ENCODE data around the gene SERPINB2.

SERPINB2 gene

DNA sequence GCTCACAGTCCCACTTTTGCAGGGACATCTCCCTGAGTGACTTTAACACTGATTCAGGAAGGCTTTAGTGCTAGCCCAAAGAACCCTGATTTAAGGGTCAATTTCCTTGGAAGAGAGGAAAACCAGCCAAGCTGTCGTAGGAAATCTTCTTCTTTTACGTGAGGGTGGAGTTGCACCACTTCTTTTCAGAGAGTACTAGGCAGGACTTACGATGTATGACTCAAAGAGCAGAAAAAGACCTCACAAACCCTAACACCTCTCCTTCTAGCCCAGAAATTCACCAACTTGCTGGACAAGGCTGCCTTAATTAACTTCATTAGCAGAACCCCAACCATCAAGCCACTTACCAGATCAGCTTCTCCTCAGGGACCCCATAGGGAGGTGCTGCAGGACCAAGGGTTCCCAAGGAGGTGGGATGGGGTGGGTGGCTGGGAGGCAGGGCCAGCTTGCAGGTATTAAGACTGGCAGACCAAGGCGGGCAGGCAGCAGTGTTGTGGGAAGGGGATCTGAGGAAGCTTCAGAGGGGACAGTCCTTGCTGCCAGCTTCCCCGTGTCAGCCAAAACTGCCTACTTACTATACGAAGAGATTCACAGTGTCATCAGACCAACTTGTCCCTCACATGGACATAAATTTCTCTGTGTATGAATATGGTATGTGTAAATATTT lies 6.7 kb downstream of the SERPINB2 start:
- H3K4me1 ChIP-seq: peaks cover 7 to 54% (median 24%) of the 10 kb centered on the region in 10 experiments; a peak in 19 of 20 replicates
- H3K9ac ChIP-seq: no peak overlapping the region
- H3K4me2 ChIP-seq: peak overlapping the region in 5 of 11 experiments; percentile 3 to 77 (median 60); a peak in 7 of 22 replicates
- H3K27me3 ChIP-seq: no peaks in the 10 kb centered on the region
- no peaks in the 10 kb centered on the region for H3K36me3 ChIP-seq
- no peak overlapping the region for H3K4me3 ChIP-seq
- TF ChIP-seq Cebpa-rat (IDR thresholded peaks at IDR 0.05): no peak
- no peaks in the 10 kb centered on the region for H3K9me3 ChIP-seq (replicated peaks in 1 of 11)
- no peaks in the 10 kb centered on the region for H4K20me1 ChIP-seq
- no peak overlapping the region for H3K27ac ChIP-seq

DNA sequence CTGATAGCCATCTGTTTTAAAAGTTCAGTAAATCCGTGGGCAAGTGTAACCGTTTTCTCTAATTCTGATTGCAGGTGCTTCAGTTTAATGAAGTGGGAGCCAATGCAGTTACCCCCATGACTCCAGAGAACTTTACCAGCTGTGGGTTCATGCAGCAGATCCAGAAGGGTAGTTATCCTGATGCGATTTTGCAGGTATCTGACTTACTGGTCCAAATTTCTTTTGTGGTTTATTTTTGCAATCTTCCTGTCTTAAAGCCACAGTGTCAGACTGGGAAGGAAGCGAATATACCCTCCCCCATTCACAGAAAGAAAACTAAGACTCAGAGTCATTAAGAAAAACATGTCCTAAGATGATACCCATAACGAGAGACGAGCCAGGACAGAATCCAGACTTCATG lies 7.7 kb downstream of the SERPINB2 start:
- Histone ChIP-seq H3K4me1 (peaks cover 7 to 47% (median 24%) of the 10 kb centered on the region in 10 experiments; a peak in 19 of 20 replicates), H3K9me3 (replicated peaks in 1 of 11) (no peaks in the 10 kb centered on the region), H3K27ac (peak overlapping the region in 1 of 11 experiments; percentile 26; a peak in 1 of 22 replicates), H3K4me3 (no peak overlapping the region), H3K4me2 (peak overlapping the region; percentile 17 to 77 (median 60); a peak in 21 of 22 replicates), H4K20me1 (no peaks in the 10 kb centered on the region), H3K36me3 (no peaks in the 10 kb centered on the region), H3K9ac (no peak overlapping the region), H3K27me3 (no peaks in the 10 kb centered on the region)
- no peak for TF ChIP-seq Cebpa-rat (IDR thresholded peaks at IDR 0.05)

- H4K20me1 ChIP-seq: no peaks in the 10 kb centered on the region
- no peak overlapping the region for H3K4me3 ChIP-seq
- TF ChIP-seq Cebpa-rat (IDR thresholded peaks at IDR 0.05): no peak
Measured at GRCh38 chr18:63897072-63897471, 9.6 kb downstream of the SERPINB2 start.

DNA sequence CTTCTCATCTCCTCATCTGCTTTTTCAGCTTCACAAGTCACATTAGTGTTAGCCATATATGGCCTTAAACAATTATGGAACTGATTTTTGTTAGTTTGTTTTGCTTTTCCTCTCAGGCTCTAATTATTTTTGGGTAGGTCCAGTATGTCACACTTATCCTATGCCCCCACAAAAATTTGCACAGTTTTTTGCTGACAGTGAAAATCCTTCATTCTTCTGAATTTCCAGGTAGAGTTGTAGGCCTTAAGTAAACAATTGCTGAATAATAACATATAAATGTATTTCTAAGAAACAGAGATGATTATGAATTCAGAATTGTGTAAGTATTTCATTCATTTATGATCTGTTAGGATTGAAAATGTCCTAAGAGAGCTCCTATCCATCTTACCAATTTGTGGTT lies 11.7 kb downstream of the SERPINB2 start:
- Histone ChIP-seq H3K9ac (no peak overlapping the region), H3K36me3 (no peaks in the 10 kb centered on the region), H3K4me2 (no peak overlapping the region), H3K27ac (no peak overlapping the region), H3K27me3 (no peaks in the 10 kb centered on the region), H4K20me1 (no peaks in the 10 kb centered on the region), H3K9me3 (replicated peaks in 1 of 11) (no peaks in the 10 kb centered on the region), H3K4me1 (peaks cover 7 to 32% (median 24%) of the 10 kb centered on the region in 10 experiments; a peak in 19 of 20 replicates), H3K4me3 (no peak overlapping the region)
- TF ChIP-seq Cebpa-rat (IDR thresholded peaks at IDR 0.05): no peak

More at GRCh38 chr18:63897072-63897471, 9.6 kb downstream of the SERPINB2 start:
- Histone ChIP-seq H3K4me2 (peak overlapping the region in 8 of 11 experiments; percentile 22 to 78 (median 58); a peak in 12 of 22 replicates), H3K4me1 (peaks cover 7 to 39% (median 24%) of the 10 kb centered on the region in 10 experiments; a peak in 19 of 20 replicates), H3K27ac (no peak overlapping the region), H3K9ac (no peak overlapping the region), H3K27me3 (no peaks in the 10 kb centered on the region), H3K36me3 (no peaks in the 10 kb centered on the region), H3K9me3 (replicated peaks in 1 of 11) (no peaks in the 10 kb centered on the region)

GRCh38 chr18:63903851-63904570 lies 16.5 kb downstream of the SERPINB2 start:
- Histone ChIP-seq H3K9me3 (replicated peaks in 1 of 11) (peaks cover 0 to 8% (median 0%) of the 10 kb centered on the region in 11 experiments; a peak in 2 of 22 replicates), H3K4me2 (no peak overlapping the region), H3K36me3 (no peaks in the 10 kb centered on the region), H3K9ac (no peak overlapping the region), H4K20me1 (no peaks in the 10 kb centered on the region), H3K4me1 (peaks cover 0 to 21% (median 11%) of the 10 kb centered on the region in 10 experiments; a peak in 17 of 20 replicates), H3K27ac (no peak overlapping the region), H3K4me3 (no peak overlapping the region), H3K27me3 (no peaks in the 10 kb centered on the region)
- TF ChIP-seq Cebpa-rat (IDR thresholded peaks at IDR 0.05): no peak

DNA sequence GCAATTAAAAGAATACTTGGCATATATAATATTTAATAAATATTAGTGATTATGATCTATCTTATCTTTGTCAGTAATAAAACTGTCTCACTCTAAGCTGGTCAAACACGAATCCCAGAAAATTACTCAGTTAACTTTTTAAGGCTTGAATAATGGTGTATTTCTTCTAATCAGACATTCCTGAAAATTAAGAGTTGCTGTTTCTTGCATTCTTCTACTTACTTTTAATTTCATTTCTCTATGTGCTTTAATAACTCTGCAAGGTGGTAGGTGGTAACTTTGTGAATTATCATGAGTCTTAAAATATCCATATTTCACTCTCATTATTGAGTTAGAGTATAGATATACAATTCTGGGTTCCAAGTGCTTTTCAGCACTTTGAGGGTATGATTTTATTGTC lies 17.2 kb downstream of the SERPINB2 start:
- Histone ChIP-seq H3K4me1 (peaks cover 0 to 21% (median 11%) of the 10 kb centered on the region in 10 experiments; a peak in 17 of 20 replicates), H3K36me3 (no peaks in the 10 kb centered on the region), H3K4me2 (peak overlapping the region in 1 of 11 experiments; percentile 48; a peak in 2 of 22 replicates), H4K20me1 (no peaks in the 10 kb centered on the region), H3K27me3 (no peaks in the 10 kb centered on the region), H3K9ac (no peak overlapping the region), H3K9me3 (replicated peaks in 1 of 11) (peaks cover 0 to 8% (median 0%) of the 10 kb centered on the region in 11 experiments; a peak in 2 of 22 replicates), H3K27ac (no peak overlapping the region), H3K4me3 (no peak overlapping the region)
- no peak for TF ChIP-seq Cebpa-rat (IDR thresholded peaks at IDR 0.05)

DNA sequence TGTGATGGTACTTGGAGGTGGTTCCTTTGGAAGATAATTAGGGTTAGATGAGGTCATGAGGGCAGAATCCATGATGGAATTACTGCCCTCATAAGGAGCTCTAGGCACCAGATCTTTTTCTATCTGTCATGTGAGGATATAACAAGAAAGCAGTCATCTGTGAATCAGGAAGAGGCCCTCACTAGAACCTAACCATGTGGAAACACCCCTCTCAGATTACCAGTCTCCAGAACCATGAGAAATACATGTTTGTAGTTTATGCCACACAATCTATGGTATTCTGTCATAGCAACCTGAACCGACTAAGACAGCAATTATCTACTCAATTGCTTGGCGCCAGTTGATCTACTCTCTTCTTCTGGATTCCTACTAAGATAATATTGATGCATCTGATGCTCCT lies 17.9 kb downstream of the SERPINB2 start:
- TF ChIP-seq Cebpa-rat (IDR thresholded peaks at IDR 0.05): no peak
- Histone ChIP-seq H3K4me3 (no peak overlapping the region), H3K27me3 (no peaks in the 10 kb centered on the region), H3K9ac (no peak overlapping the region), H3K4me2 (peak overlapping the region in 10 of 11 experiments; percentile 22 to 69 (median 52); a peak in 17 of 22 replicates), H3K36me3 (no peaks in the 10 kb centered on the region), H3K27ac (peak overlapping the region in 1 of 11 experiments; percentile 14; a peak in 1 of 22 replicates), H3K4me1 (peaks cover 0 to 21% (median 11%) of the 10 kb centered on the region in 10 experiments; a peak in 17 of 20 replicates), H4K20me1 (no peaks in the 10 kb centered on the region), H3K9me3 (replicated peaks in 1 of 11) (peaks cover 0 to 8% (median 0%) of the 10 kb centered on the region in 11 experiments; a peak in 2 of 22 replicates)

DNA sequence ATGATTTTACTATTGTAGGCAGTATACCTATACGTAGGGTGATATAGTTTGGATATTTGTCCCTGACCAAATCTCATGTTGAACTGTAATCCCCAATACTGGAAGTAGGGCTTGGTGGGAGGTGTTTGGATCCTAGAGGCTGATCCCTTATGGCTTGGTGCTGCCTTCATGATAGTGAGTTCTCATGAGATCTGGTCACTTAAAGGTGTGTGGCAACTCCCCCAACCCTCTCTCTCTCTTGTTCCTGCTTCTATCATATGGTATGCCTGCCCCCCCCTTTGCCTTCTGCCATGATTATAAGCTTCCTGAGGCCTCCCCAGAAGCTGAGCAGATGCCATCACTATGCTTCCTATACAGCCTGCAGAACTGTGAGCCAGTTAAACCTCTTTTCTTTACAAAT lies 18.6 kb downstream of the SERPINB2 start:
- H4K20me1 ChIP-seq: no peaks in the 10 kb centered on the region

GRCh38 chr18:63907664-63908063 lies 20.2 kb downstream of the SERPINB2 start, which contains the start of gene SERPINB10:
TSS of gene SERPINB10 (plus strand) at chr18:63907958. CDS start at chr18:63915511, 7,553 bp downstream.
- Histone ChIP-seq H3K36me3 (no peaks in the 10 kb centered on the region), H3K4me3 (no peak within 1 kb of the TSS), H3K9ac (no peak within 1 kb of the TSS), H3K27me3 (no peaks in the 10 kb centered on the region), H4K20me1 (no peaks in the 10 kb centered on the region), H3K4me2 (peak within 1 kb of the TSS in 1 of 11 experiments; percentile 17; a peak in 1 of 22 replicates), H3K4me1 (peaks cover 0 to 21% (median 11%) of the 10 kb centered on the region in 10 experiments; a peak in 17 of 20 replicates), H3K9me3 (replicated peaks in 1 of 11) (peaks cover 0 to 8% (median 0%) of the 10 kb centered on the region in 11 experiments; a peak in 2 of 22 replicates), H3K27ac (no peak within 1 kb of the TSS)
- TF ChIP-seq Cebpa-rat (IDR thresholded peaks at IDR 0.05): no peak

More for the DNA sequence above, 18.6 kb downstream of the SERPINB2 start:
- peaks cover 0 to 8% (median 0%) of the 10 kb centered on the region in 11 experiments; a peak in 2 of 22 replicates for H3K9me3 ChIP-seq (replicated peaks in 1 of 11)
- H3K27me3 ChIP-seq: no peaks in the 10 kb centered on the region
- H3K27ac ChIP-seq: no peak overlapping the region
- H3K4me3 ChIP-seq: no peak overlapping the region
- TF ChIP-seq Cebpa-rat (IDR thresholded peaks at IDR 0.05): no peak
- H3K9ac ChIP-seq: no peak overlapping the region
- peak overlapping the region in 6 of 11 experiments; percentile 33 to 69 (median 52); a peak in 5 of 22 replicates for H3K4me2 ChIP-seq
- no peaks in the 10 kb centered on the region for H3K36me3 ChIP-seq
- H3K4me1 ChIP-seq: peaks cover 0 to 21% (median 11%) of the 10 kb centered on the region in 10 experiments; a peak in 17 of 20 replicates
